ENCODE measurements around the gene ATPAF2.

GRCh38 chr17:18043491-18043890, 4.5 kb upstream of the ATPAF2 start:
- TF ChIP-seq, protein P1, sequence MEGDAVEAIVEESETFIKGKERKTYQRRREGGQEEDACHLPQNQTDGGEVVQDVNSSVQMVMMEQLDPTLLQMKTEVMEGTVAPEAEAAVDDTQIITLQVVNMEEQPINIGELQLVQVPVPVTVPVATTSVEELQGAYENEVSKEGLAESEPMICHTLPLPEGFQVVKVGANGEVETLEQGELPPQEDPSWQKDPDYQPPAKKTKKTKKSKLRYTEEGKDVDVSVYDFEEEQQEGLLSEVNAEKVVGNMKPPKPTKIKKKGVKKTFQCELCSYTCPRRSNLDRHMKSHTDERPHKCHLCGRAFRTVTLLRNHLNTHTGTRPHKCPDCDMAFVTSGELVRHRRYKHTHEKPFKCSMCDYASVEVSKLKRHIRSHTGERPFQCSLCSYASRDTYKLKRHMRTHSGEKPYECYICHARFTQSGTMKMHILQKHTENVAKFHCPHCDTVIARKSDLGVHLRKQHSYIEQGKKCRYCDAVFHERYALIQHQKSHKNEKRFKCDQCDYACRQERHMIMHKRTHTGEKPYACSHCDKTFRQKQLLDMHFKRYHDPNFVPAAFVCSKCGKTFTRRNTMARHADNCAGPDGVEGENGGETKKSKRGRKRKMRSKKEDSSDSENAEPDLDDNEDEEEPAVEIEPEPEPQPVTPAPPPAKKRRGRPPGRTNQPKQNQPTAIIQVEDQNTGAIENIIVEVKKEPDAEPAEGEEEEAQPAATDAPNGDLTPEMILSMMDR (IDR thresholded peaks at IDR 0.05; ENCODE audit: poor library complexity): peak; percentile 29
- TF ChIP-seq EZH2phosphoT487 (IDR thresholded peaks at IDR 0.05; ENCODE audit: low read depth, severe bottlenecking, unreplicated experiment) (no peak), EZH2 (IDR thresholded peaks at IDR 0.05; ENCODE audit: borderline replicate concordance) (no peak)
